NCI-H774 (cell line): ENCODE measurements around the gene KIT.

ENCODE experiments used
- DNase-seq: peaks from one replicate; lab custom pipeline; 2025; lab: John Stamatoyannopoulos, UW

KIT gene

GRCh38 chr4:54660591-54660990 is 2.8 kb downstream of the KIT start:
- DNase-seq, result no peak

GRCh38 chr4:54661169-54661568 is 3.4 kb downstream of the KIT start:
- no peak for DNase-seq

GRCh38 chr4:54661686-54662085 is 3.9 kb downstream of the KIT start:
- DNase-seq, result no peak

GRCh38 chr4:54662123-54662522 is 4.4 kb downstream of the KIT start:
- no peak for DNase-seq

- no peak for DNase-seq
These were observed 5.3 kb downstream of the KIT start for GRCh38 chr4:54662901-54663585.

- DNase-seq, result no peak
These were observed 6.6 kb downstream of the KIT start for GRCh38 chr4:54664400-54664799.

GRCh38 chr4:54668014-54668611 is 10.4 kb downstream of the KIT start:
- no peak for DNase-seq

GRCh38 chr4:54669831-54670230 is 12.1 kb downstream of the KIT start:
- no peak for DNase-seq

- DNase-seq, result no peak
These were observed 18.1 kb downstream of the KIT start for GRCh38 chr4:54675721-54676461.

- DNase-seq, result no peak
These were observed 18.9 kb downstream of the KIT start for GRCh38 chr4:54676658-54677057.

- no peak for DNase-seq
These were observed 19.7 kb downstream of the KIT start for GRCh38 chr4:54677416-54677815.

- DNase-seq, result no peak
These were observed 20.3 kb downstream of the KIT start for GRCh38 chr4:54677853-54678650.

- no peak for DNase-seq
These were observed 21.1 kb downstream of the KIT start for GRCh38 chr4:54678826-54679225.

GRCh38 chr4:54679813-54680212 is 22.1 kb downstream of the KIT start:
- no peak for DNase-seq

- no peak for DNase-seq
These were observed 26.0 kb downstream of the KIT start for GRCh38 chr4:54683616-54684346.

- no peak for DNase-seq
These were observed 28.1 kb downstream of the KIT start for GRCh38 chr4:54685810-54686209.

GRCh38 chr4:54687887-54688841 is 30.4 kb downstream of the KIT start:
- DNase-seq, result no peak

GRCh38 chr4:54695337-54695736 is 37.6 kb downstream of the KIT start:
- DNase-seq, result no peak

- DNase-seq, result no peak
These were observed 38.0 kb downstream of the KIT start for GRCh38 chr4:54695788-54696187.

- DNase-seq, result no peak
These were observed 38.9 kb downstream of the KIT start for GRCh38 chr4:54696649-54697048.

- no peak for DNase-seq
These were observed 43.2 kb downstream of the KIT start for GRCh38 chr4:54700986-54701385.
